ENCODE measurements around the gene COL20A1. TPM values are rescaled to one million over a fixed set of nuclear protein-coding genes. Genes with fewer than 3 reads are reported as not detected.

COL20A1 gene
- total RNA-seq, 1 experiment from 2014 or later: 0.23 TPM

DNA sequence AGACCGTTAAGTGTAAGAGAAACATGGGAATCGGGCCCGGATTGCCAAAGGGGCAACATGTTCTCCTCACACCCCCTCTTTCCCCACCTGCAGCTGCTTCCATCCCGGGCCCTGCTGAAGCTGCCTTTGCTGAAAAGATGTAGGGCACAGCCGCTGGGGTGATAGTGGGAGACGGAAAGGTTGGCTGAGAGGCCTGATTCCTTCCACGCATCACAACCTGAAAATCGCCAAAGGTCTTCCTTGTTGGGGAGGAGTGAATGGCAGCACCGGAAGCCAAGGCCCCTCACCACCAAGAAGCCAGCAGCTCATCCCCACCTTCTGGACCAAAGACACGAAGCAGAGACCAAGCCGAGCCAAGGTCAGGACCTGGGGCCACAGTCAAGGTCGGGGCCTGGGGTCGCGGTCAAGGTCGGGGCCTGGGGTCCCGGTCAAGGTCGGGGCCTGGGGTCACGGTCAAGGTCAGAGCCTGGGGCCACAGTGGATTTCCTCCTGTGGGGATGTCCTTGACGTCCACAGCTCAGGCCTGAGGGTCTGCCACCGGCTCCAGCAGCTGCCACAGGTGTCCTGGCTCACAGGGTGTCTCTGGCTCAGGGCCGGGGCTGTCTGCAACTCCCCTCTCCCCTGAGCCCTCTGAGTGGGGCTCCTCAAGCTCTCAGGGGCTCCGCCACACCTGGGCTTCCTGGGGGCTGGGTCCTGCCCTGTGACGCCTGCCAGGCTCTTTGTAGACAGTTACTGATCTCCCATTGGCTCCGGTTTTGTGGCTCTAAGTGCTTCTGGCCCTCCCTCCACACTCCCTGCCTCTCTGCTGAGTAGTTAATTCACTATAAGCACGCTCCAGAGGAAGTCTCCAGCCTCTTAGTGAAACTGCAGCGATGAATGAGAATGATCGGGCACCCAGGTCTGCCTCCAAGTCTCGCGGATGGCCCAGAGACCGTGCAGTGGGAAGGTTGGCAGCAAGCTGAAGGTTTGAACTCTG, 73.7 kb downstream of the COL20A1 start:
- Histone ChIP-seq H3K4me3 (ENCODE audit: low read depth in 2 of 2, low read length in 2 of 2) (no peak overlapping the region), H3K4me1 (ENCODE audit: control insufficient read depth, insufficient read depth, low read length) (no peaks in the 10 kb centered on the region), H3K9me3 (ENCODE audit: control insufficient read depth, insufficient read depth, low read depth, low read length) (no peaks in the 10 kb centered on the region), H3K27me3 (ENCODE audit: control insufficient read depth, insufficient read depth, low read length) (no peaks in the 10 kb centered on the region), H3K36me3 (ENCODE audit: control insufficient read depth, insufficient read depth, low read length) (no peaks in the 10 kb centered on the region), H3K27ac (ENCODE audit: low read length) (no peak overlapping the region)
- intact Hi-C loops (cut with micrococcal nuclease; ENCODE audit: unreplicated experiment) (no loop called here), in situ Hi-C loops (cut with HindIII; ENCODE audit: low pct_unique_long_range_greater_than_20kb, low sequenced_read_pairs) (no loop called here)
- TF ChIP-seq CTCF (IDR thresholded peaks at IDR 0.05) (no peak), SIN3A (IDR thresholded peaks at IDR 0.05; ENCODE audit: borderline replicate concordance, insufficient read depth, low read depth, low read length) (no peak)
- POLR2A ChIA-PET: no interaction called here
- no TSS peak for BruUV-seq (replicated peaks)
- ATAC-seq (peak; percentile 26; the same call in 1 of the 2 replicates), DNase-seq (ENCODE audit: low read depth, low spot score) (no peak)
- CTCF ChIA-PET: interaction anchor here (0.5 kb wide), 1 partner anchor 143 kb away, joined by 3 read pairs; no protein-coding TSS in a partner anchor

DNA sequence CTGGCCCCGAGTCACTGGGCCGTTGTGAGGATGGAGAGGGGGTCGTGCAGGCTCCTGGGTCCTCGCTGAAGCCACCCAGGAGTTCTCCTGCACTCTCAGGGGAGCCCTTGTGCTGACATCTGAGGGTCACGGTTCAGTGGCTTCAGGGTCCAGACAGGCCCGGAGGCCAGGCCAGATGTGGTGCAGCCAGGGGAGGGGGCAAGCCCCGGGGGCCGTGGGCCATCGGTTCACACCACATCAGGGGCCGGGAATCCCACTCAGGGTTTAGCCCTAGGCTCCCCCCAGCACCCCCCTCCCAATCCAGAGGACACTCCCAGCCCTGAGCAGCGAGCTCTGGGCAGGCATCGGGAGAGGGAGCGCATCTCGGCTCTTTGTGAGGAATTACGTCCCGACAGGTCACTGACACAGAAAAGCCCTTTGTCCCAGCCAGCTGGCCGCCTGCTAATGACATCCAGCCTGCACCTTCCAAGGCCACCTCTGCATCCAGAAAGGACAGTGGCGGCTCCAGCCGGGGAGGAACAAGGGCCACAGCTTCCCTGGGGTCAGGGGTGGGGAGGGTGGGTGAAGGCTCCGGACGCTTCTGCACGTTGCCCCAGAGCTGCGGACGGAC, 74.6 kb downstream of the COL20A1 start:
- ATAC-seq (no peak), DNase-seq (ENCODE audit: low read depth, low spot score) (no peak)
- Histone ChIP-seq H3K36me3 (ENCODE audit: control insufficient read depth, insufficient read depth, low read length) (no peaks in the 10 kb centered on the region), H3K4me3 (ENCODE audit: low read depth in 2 of 2, low read length in 2 of 2) (no peak overlapping the region), H3K9me3 (ENCODE audit: control insufficient read depth, insufficient read depth, low read depth, low read length) (no peaks in the 10 kb centered on the region), H3K27ac (ENCODE audit: low read length) (no peak overlapping the region), H3K27me3 (ENCODE audit: control insufficient read depth, insufficient read depth, low read length) (no peaks in the 10 kb centered on the region), H3K4me1 (ENCODE audit: control insufficient read depth, insufficient read depth, low read length) (no peaks in the 10 kb centered on the region)
- intact Hi-C loops (cut with micrococcal nuclease; ENCODE audit: unreplicated experiment): no loop called here
- no TSS peak for BruUV-seq (replicated peaks)
- ChIA-PET POLR2A (interaction anchor here (0.6 kb wide), 1 partner anchor 36 kb away, joined by 5 read pairs; no protein-coding TSS in a partner anchor), CTCF (interaction anchor here (0.5 kb wide), 1 partner anchor 142 kb away, joined by 3 read pairs; no protein-coding TSS in a partner anchor)
- TF ChIP-seq CTCF (IDR thresholded peaks at IDR 0.05) (no peak), REST (IDR thresholded peaks at IDR 0.05; ENCODE audit: insufficient read depth in 1 of 2, low read depth in 2 of 2, low read length in 1 of 2) (no peak), SIN3A (IDR thresholded peaks at IDR 0.05; ENCODE audit: borderline replicate concordance, insufficient read depth, low read depth, low read length) (no peak), POLR2AphosphoS5 (IDR thresholded peaks at IDR 0.05; ENCODE audit: low read depth, low read length) (no peak), TCF7L2 (IDR thresholded peaks at IDR 0.05; ENCODE audit: low read depth, low read length) (no peak)
- in situ Hi-C loops (cut with HindIII; ENCODE audit: low pct_unique_long_range_greater_than_20kb, low sequenced_read_pairs): no loop called here
